Loucy (cell line): ENCODE data around the gene BPIFB3.

Source experiments
- H2AFZ ChIP-seq: fragments of 200-600 bp; sonication (generic); 2 replicates; pipeline ENCODE4 v1.6.0; 2016; ENCODE audit warnings: antibody characterized with exemption, mild to moderate bottlenecking, low read length, moderate library complexity
- H3F3A ChIP-seq: fragments of 200-600 bp; 2 replicates; pipeline ENCODE4 v1.6.0; 2016; ENCODE audit warnings: antibody characterized with exemption, low read depth, mild to moderate bottlenecking
- H3K27me3 ChIP-seq: fragments of 200-600 bp; sonication (generic); 2 replicates; pipeline ENCODE4 v1.6.1; 2014; ENCODE audit warnings: low read length, mild to moderate bottlenecking; ENCODE audit not compliant: insufficient read depth, poor library complexity, severe bottlenecking
- H3K36me3 ChIP-seq: fragments of 200-600 bp; sonication (generic); 2 replicates; pipeline ENCODE4 v1.6.1; 2016; ENCODE audit warnings: low read length; ENCODE audit not compliant: insufficient read depth
- H3K4me1 ChIP-seq: fragments of 200-600 bp; sonication (generic); 2 replicates; pipeline ENCODE4 v1.5.1; 2014; ENCODE audit warnings: low read length, mild to moderate bottlenecking; ENCODE audit not compliant: insufficient read depth, poor library complexity, severe bottlenecking
- H3K4me2 ChIP-seq: fragments of 200-600 bp; sonication (generic); 2 replicates; pipeline ENCODE4 v1.6.0; 2014; ENCODE audit warnings: antibody characterized with exemption, low read length, low read depth, mild to moderate bottlenecking; ENCODE audit not compliant: poor library complexity, severe bottlenecking
- H3K4me3 ChIP-seq: fragments of 200-600 bp; sonication (generic); 2 replicates; pipeline ENCODE4 v1.5.1; 2014; ENCODE audit warnings: low read length, mild to moderate bottlenecking, mixed read lengths; ENCODE audit not compliant: poor library complexity, severe bottlenecking
- H3K79me2 ChIP-seq: fragments of 200-600 bp; sonication (generic); 2 replicates; pipeline ENCODE4 v1.6.1; 2014; ENCODE audit warnings: low read length; ENCODE audit not compliant: insufficient read depth
- H3K9ac ChIP-seq: fragments of 200-600 bp; sonication (generic); 2 replicates; pipeline ENCODE4 v1.6.0; 2014; ENCODE audit warnings: mild to moderate bottlenecking, low read depth, low read length, moderate library complexity; ENCODE audit not compliant: poor library complexity, severe bottlenecking
- H3K9me2 ChIP-seq: fragments of 200-600 bp; sonication (generic); replicated peaks from 2 replicates; pipeline ENCODE4 v1.6.1; 2016; ENCODE audit warnings: low read depth, low read length, mixed read lengths
- H3K9me3 ChIP-seq: fragments of 200-600 bp; sonication (generic); 2 replicates; pipeline ENCODE4 v1.6.1; 2014; ENCODE audit warnings: mild to moderate bottlenecking, antibody characterized with exemption, low read length, low read depth; ENCODE audit not compliant: insufficient read depth
- H4K20me1 ChIP-seq: fragments of 200-600 bp; sonication (generic); 2 replicates; pipeline ENCODE4 v1.6.0; 2014; ENCODE audit warnings: antibody characterized with exemption, low read length, mild to moderate bottlenecking; ENCODE audit not compliant: insufficient read depth, poor library complexity, severe bottlenecking
- CTCF ChIP-seq: fragments of 200-600 bp; sonication (generic); conservative IDR thresholded peaks from 2 replicates; pipeline ENCODE4 v1.5.1; 2014; ENCODE audit warnings: mild to moderate bottlenecking, antibody characterized with exemption, low read length
- EZH2phosphoT487 ChIP-seq: fragments of 200-600 bp; IDR thresholded peaks from 2 replicates; pipeline ENCODE4 v1.6.1; 2018; ENCODE audit warnings: antibody characterized with exemption, mild to moderate bottlenecking, moderate library complexity, borderline replicate concordance

BPIFB3 gene

GRCh38 chr20:33067806-33068205, 14.1 kb downstream of the BPIFB3 start:
- Histone ChIP-seq H3F3A (no peaks in the 10 kb centered on the region), H3K4me3 (no peak overlapping the region), H3K79me2 (no peaks in the 10 kb centered on the region)

GRCh38 chr20:33068251-33068939, 14.7 kb downstream of the BPIFB3 start:
- no peak for TF ChIP-seq EZH2phosphoT487
- no peak for TF ChIP-seq CTCF
- Histone ChIP-seq H3K4me1 (peaks cover 4% of the 10 kb centered on the region), H3K9me3 (no peaks in the 10 kb centered on the region), H3K79me2 (no peaks in the 10 kb centered on the region), H4K20me1 (no peaks in the 10 kb centered on the region), H3K9ac (no peak overlapping the region), H3K4me2 (no peak overlapping the region), H3K4me3 (no peak overlapping the region), H3F3A (no peaks in the 10 kb centered on the region), H2AFZ (no peak overlapping the region; the same call in 1 of the 2 replicates), H3K27me3 (no peaks in the 10 kb centered on the region), H3K9me2 (no peaks in the 10 kb centered on the region), H3K36me3 (no peaks in the 10 kb centered on the region)

More at GRCh38 chr20:33067806-33068205, 14.1 kb downstream of the BPIFB3 start:
- Histone ChIP-seq H4K20me1 (no peaks in the 10 kb centered on the region), H3K36me3 (no peaks in the 10 kb centered on the region), H2AFZ (peak overlapping the region; percentile 31; the same call in 1 of the 2 replicates), H3K9me3 (no peaks in the 10 kb centered on the region), H3K4me1 (peaks cover 4% of the 10 kb centered on the region), H3K27me3 (no peaks in the 10 kb centered on the region), H3K9me2 (no peaks in the 10 kb centered on the region), H3K9ac (no peak overlapping the region), H3K4me2 (no peak overlapping the region)
- no peak for TF ChIP-seq CTCF
- TF ChIP-seq EZH2phosphoT487: no peak

GRCh38 chr20:33069673-33070072, 16.0 kb downstream of the BPIFB3 start:
- no peak overlapping the region for H3K9ac ChIP-seq
- peaks cover 4% of the 10 kb centered on the region for H3K4me1 ChIP-seq
- no peaks in the 10 kb centered on the region for H3K9me3 ChIP-seq
- no peaks in the 10 kb centered on the region for H3K27me3 ChIP-seq
- TF ChIP-seq CTCF: no peak
- TF ChIP-seq EZH2phosphoT487: no peak
- no peaks in the 10 kb centered on the region for H3F3A ChIP-seq
- H3K4me2 ChIP-seq: no peak overlapping the region
- no peaks in the 10 kb centered on the region for H3K36me3 ChIP-seq
- H2AFZ ChIP-seq: no peak overlapping the region
- H3K4me3 ChIP-seq: no peak overlapping the region
- no peaks in the 10 kb centered on the region for H3K79me2 ChIP-seq
- no peaks in the 10 kb centered on the region for H3K9me2 ChIP-seq
- H4K20me1 ChIP-seq: no peaks in the 10 kb centered on the region
